ENCODE measurements around the gene DGLUCY.
A peak's percentile ranks its signal among the peaks of the same experiment; 100 is the strongest.
"Not testable (repeated sequence)": the region's sequence is repeated elsewhere in the genome, so short reads cannot be mapped to it uniquely, and the experiment has no call there.

Gene DGLUCY

DNA sequence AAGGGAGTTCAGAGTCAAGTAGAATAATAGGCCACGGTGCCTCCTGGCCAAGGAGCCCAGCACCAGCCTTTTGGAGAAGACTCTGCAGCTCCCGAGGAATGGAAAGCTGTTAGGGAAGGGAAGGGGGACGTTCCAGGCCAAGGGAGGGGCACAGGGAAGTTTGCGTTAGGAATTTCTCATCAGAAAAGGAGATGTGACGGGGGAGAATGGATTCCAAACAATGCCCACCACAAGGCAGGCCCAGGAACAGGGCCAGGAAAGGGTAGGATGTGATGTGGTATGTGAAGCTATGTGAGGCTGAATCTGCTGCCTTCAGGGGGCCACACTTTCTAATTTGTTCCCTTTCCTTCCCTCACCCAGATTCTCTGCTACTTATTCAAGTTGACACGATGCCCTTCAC is 46.0 kb downstream of the DGLUCY start:
- no peak for FAIRE-seq
- DNase-seq (ENCODE audit: insufficient read length, low spot score) = no peak

DNA sequence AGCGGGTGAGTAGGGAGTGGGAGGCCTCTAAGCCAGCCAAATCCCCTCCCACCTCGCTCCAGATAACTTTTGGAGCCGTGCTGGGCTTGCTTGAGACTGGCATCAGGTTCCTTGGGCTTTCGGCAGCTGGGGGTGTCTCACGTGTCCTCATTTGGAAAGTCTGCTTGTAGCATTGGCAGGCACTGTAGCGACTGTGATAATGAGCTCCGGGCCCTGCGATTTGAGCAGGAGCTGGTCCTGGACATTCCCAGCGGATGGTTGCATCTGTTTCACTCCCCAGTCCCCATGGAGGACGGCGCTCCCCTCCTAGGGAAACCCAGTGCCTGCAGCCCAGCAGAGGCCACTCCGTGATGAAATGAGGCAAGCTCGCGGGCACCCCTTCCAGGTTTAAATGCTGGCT is 49.4 kb downstream of the DGLUCY start:
- no peak for DNase-seq (ENCODE audit: insufficient read length, low spot score)

DNA sequence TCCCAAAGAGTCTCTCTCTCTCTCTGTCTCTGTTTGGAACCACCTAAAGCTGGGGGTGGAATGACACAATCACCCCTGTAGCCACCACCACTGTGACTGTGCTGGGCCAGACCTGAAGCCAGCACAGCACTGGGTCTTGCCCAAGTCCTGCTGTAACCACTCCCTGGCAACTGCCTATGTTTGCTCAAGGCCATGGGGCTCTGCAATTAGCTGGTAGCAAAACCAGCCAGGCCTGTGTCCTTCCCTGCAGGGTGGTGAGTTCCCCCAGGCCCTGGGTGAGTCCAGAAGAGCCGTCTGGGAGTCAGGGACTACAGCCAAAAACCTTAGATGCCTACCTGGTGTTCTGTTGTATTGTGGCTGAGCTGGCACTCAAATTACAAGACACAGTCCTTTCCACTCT is 50.8 kb downstream of the DGLUCY start:
- FAIRE-seq (no peak), DNase-seq (ENCODE audit: insufficient read length, low spot score) (no peak)

More for the DNA sequence above, 49.4 kb downstream of the DGLUCY start:
- FAIRE-seq = no peak

GRCh38 chr14:91167380-91167770 is 53.5 kb downstream of the DGLUCY start:
- DNase-seq (ENCODE audit: insufficient read length, low spot score) (no peak), FAIRE-seq (no peak)

DNA sequence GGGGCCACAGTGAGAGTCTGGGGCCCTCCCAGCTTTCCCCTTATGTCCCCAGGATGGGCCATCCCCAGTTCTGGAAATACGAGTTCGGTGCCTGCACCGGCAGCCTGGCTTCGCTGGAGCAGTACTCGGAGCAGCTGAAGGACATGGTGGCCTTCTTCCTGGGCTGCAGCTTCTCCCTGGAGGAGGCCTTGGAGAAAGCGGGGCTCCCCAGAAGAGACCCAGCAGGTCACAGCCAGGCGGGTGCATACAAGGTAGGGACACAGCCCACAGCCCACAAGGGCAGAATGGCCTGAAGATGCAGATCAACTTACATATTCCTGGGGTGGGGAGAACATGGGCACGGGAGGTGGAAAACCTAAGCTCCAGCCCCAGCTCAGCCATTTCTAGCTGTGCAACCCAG is 56.1 kb downstream of the DGLUCY start:
- no peak for FAIRE-seq
- DNase-seq (ENCODE audit: insufficient read length, low spot score) = no peak

DNA sequence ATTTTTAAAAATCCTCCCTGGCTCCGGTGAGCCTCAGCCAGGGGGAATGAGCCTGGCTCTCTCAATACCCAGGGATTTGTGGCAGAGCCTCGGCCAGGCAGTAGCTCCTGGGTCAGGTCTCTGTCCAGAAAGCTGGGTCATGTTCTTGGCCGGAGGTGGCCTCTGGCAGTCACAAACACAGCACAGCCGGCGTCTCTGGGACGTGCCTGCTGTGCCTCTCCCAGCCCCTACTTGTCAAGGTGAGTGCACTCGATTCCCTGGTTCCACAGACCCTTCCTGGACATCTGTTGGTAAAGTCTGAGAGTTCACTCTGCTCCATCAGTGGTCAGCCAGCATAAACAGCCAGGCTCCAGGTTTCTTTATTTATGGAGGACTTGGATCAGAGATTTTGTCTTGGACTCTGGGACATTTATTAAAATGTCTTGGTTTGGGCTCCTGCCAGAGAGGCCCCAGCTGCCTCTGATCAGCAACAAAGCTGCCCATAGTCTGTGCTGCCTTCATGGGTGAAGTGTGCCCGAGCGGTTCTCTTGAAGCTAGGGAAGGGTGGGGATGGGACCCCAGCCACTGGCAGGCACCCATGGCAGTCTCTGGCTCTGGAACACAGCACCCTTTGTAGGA is 56.7 kb downstream of the DGLUCY start:
- DNase-seq (ENCODE audit: insufficient read length, low spot score) (no peak), FAIRE-seq (no peak)

- FAIRE-seq (no peak), DNase-seq (ENCODE audit: insufficient read length, low spot score) (no peak)
These were observed 57.4 kb downstream of the DGLUCY start for GRCh38 chr14:91171291-91171690.

DNA sequence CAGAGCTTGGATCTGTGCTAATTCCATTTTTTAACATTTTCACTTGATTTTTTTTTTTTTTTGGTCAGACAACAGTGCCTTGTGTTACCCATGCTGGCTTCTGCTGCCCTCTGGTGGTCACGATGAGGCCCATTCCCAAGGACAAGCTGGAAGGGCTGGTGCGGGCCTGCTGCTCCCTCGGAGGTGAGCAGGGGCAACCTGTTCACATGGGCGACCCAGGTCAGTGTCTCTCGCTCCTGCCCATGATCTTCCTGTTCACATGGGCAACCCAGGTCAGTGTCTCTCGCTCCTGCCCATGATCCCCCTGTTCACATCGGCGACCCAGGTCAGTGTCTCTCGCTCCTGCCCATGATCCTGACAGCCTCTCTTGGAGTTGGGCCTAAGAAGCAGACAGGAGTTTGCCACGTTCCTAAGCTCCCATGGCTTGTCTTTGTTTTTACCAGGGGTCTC is 59.4 kb downstream of the DGLUCY start:
- FAIRE-seq (peak; percentile 49), DNase-seq (ENCODE audit: insufficient read length, low spot score) (peak; percentile 79)

GRCh38 chr14:91173904-91174303 is 60.0 kb downstream of the DGLUCY start:
- DNase-seq (ENCODE audit: insufficient read length, low spot score) (no peak), FAIRE-seq (no peak)

DNA sequence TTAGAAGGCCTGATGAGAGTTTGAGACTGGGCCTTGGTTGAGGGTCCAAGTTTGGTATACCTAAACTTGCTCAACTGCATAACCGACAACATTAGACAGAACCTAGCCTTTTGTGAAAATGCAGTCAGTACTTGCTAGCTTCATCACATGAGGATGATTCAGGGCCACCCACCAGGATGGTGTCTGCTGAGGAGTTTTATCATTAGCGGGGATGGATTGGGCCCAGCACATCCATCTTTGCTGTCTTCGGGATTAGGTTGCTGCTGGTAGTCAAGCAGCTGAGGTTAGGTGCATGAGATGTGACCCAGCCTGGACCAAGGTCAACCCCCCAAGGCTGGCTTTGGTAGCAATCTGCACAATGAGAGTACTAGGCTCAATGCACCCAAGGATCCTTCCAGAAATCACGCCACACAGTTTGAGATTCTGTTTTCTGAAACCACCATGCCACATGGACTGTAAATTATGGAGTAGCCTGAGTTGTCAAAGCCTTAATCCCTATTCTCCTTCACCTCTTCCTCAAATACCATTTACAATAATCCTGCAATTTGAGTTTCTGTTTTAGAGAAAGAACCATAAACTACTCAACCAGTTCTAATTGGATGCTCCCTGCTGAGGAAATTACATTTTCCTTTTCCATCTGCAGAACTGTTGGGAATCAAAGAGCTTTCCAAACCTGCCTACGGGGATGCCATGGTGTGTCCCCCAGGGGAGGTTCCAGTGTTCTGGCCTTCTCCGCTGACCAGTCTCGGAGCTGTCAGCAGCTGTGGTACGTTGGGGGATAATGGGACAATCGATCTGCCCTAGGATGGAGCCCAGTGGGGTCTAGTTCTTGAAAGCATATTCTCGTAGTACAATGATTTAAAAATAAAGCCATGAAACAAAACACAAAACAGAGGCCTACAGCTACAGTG is 61.7 kb downstream of the DGLUCY start:
- FAIRE-seq (no peak), DNase-seq (ENCODE audit: insufficient read length, low spot score) (no peak)

DNA sequence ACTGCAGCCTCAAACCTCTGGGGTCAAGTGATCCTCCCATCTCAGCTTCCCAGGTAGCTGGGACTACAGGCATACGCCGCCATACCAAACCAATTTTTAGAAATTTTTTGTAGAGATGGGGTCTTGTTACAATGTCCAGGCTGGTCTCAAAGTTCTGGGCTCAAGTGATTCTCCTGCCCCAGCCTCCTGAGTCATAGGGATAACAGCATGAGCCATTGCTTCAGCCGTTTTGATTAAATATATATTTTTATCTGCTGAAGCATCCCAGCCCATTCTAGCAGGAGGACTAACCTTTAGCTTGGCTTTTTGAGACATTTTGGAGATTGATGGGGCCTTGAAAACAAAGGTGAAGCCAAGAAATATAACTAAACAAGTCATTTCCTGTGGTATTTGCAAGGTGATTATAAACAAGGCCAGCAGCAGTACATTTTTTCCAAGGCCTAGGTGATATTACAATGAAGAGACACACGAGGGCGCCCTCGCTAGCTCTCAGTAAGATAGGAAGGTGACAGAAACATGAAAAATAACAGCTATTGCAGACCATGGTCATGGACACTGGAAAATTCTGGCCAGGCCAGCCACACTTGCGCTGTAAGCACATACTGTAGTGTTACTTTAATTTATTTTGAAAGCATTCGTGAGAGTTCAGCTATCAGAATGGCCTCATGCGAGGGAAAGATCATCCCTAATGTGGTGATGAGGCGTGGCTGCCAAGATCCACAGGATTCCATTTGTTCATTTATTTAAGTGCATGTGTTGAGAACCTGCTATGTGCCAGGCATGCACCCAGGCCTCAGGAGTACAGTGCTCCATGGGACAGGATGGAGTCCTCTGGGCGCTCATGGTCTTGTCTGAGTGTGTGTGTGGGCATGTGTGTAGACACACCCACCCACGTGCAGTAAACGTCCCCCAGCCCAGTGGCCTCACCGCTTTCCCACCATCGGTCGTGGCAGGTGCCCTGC is 63.5 kb downstream of the DGLUCY start:
- DNase-seq (ENCODE audit: insufficient read length, low spot score) (peak; percentile 76), FAIRE-seq (no peak)

GRCh38 chr14:91180611-91181010 is 66.7 kb downstream of the DGLUCY start:
- FAIRE-seq (no peak), DNase-seq (ENCODE audit: insufficient read length, low spot score) (no peak)

DNA sequence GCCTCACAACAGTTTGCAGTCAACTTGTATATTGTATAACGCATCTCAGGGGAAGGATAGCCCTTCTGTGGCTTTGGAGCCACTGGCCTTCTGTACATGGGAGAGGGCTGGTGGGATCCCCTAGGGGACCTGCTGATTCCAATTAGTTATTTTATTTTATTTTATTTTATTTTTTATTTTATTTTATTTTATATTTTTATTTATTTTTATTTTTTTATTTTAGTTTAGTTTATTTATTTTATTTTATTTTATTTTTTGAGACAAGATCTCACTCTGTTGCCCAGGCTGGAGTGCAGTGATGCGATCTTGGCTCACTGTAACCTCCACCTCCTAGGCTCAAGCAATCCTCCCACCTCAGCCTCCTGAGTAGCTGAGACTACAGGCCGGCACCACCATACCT is 68.9 kb downstream of the DGLUCY start:
- not testable (repeated sequence) for FAIRE-seq

DNA sequence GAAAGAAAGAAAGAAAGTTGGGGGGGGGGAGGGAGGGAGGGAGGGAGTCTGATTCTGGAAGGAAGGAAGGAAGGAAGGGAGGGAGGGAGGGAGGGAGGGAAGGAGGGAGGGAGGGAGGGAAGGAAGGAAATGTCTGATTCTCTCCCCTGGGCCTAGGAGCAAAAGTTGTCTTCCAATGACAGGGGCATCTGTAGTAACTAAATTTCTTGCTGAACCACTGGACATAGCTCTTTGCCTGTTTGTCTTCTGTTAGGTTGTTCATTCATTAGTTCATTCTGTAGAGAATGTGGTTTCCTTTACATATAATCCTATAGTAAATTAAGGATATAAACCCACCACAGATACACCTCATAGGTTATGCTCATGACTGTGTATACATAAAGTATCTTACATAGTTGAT is 70.7 kb downstream of the DGLUCY start:
- FAIRE-seq = no peak
- no peak for DNase-seq (ENCODE audit: insufficient read length, low spot score)

More for the DNA sequence above, 68.9 kb downstream of the DGLUCY start:
- DNase-seq (ENCODE audit: insufficient read length, low spot score) = not testable (repeated sequence)

GRCh38 chr14:91185721-91186120 is 71.8 kb downstream of the DGLUCY start:
- FAIRE-seq (no peak), DNase-seq (ENCODE audit: insufficient read length, low spot score) (no peak)

DNA sequence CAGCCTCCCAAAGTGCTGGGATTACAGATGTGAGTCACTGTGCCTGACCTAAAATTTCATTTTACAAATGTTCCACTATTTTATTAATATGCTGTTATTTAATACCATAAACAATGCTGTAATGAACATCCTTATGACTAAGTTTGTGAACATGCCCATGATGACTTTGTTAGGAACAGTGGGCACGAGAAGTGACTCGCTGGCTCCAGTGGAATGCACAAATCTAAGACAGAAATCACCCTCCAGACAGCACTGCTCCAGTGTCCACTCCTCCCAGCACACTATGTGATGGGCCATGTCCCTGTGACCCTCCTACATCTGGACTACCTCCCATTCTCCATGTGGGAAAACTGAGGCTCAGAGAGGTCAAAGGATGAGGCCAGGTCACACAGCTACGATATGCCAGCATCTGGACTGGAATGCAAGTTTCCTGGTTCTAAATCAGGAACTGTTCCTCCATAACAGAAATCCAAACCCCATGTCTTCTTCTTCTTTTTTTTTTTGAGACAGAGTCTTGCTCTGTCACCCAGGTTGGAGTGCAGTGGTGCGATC is 72.7 kb downstream of the DGLUCY start:
- FAIRE-seq = peak; percentile 74
- no peak for DNase-seq (ENCODE audit: insufficient read length, low spot score)

- FAIRE-seq (no peak), DNase-seq (ENCODE audit: insufficient read length, low spot score) (no peak)
These were observed 73.4 kb downstream of the DGLUCY start for GRCh38 chr14:91187271-91187670.

GRCh38 chr14:91190853-91191252 is 77.0 kb downstream of the DGLUCY start:
- DNase-seq (ENCODE audit: insufficient read length, low spot score) = no peak
- FAIRE-seq = no peak

GRCh38 chr14:91193069-91193468 is 79.2 kb downstream of the DGLUCY start:
- FAIRE-seq = no peak
- DNase-seq (ENCODE audit: insufficient read length, low spot score) = no peak

GRCh38 chr14:91195881-91196280 is 82.0 kb downstream of the DGLUCY start:
- no peak for DNase-seq (ENCODE audit: insufficient read length, low spot score)
- no peak for FAIRE-seq

DNA sequence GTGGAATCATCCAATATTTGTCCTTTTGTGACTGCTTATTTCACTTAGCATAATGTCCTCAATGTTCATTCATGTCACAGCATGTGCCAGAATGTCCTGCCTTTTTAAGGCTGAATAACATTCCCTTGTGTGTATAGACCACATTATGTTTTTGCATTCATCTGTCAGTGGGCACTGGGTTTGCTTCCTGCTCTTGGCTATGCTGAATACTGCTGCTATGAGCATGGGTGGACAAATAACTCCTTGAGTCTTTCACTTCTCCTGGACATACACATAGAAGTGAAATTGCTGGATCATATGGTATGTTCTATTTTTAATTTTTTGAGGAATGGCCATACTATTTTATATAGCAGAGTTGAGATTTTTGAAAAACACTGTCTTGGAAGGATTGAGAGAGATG is 83.8 kb downstream of the DGLUCY start:
- no peak for DNase-seq (ENCODE audit: insufficient read length, low spot score)
- no peak for FAIRE-seq
